GM21526 (cell line): ENCODE results near the gene OR8A1.
A peak's percentile ranks its signal among the peaks of the same experiment; 100 is the strongest.

Experiments
- ATAC-seq: cut with Tn5 transposase; IDR thresholded peaks from one replicate; pipeline ENCODE4 v1.9.1; 2021; ENCODE audit warnings: moderate library complexity; ENCODE audit not compliant: unreplicated experiment, low FRiP score

The OR8A1 gene

DNA sequence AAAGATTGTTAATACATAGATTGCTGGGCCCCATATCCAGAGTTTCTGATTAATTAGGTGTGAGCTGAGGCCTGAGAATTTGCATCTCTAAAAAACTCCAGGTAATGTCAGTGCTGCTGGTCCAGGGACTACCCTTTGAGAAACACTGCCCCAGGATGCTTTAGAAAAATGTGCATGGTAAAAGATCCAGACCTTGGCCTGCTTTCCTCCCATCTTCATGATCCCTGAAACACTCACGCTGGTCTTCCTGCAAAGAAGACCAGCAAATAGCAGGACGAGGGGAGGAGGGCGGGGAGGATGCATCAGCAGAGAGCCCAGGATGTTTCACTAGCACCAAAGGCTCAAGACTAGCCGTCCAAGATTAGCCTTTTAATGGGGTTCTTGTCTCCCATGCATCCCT is at the start of gene OR8A1:
Gene OR8A1, plus strand, starts transcription at position 301 of the 400 bp plus-strand sequence. CDS start 123 bp downstream, outside the sequence.
- ATAC-seq: no peak

DNA sequence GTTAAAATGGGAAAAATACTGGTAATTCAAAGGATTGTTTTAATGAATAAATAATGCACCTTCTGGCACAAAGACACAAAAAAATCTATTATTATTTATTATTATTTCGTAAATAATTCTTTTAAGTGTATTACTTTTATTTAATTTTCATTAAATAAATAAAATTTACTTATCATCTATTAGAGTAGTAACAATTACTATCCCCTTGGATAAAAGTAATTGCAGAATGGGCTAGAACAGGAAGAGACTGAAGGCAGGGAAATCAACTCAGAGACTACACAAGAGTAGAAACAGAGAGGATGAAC is 49.3 kb upstream of the OR8A1 start:
- ATAC-seq: no peak

DNA sequence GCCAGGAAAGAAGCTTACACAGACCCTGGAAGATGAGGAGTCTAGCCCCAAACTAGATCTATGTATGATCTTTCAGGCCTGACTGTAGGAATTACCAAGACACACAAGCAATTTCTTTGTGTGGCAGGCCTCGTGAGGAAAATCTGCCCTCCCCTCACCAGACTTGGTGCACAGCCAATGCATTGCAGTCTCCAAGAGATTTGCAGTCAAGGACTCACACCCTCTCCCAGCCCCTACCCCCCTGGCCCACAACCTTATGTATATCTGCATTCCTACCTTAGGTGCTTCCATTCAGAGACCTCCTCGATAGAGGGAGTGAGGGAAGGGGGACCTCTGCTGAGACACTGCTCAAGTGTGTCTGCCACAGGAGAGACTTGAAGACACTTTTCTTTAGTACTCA is 36.2 kb upstream of the OR8A1 start:
- no peak for ATAC-seq

DNA sequence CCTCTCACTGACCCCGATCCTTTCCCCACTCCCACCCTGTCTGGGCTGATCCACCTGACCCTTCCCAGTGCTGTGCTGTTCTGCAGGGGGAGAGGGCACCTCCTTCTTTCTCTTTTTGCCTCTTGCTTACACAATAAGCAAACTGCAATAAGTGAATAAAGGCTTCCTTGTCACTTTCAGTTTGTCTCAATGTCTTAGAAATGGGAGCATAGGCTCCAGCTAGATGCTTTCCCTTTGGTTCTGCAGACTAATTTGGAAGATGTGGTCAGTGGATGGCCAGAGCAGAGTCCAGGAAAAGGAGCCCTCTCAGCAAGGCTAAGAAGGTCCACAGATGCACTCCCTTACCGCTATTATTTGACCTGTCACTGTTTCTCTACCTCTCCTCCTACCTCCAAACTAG is 35.7 kb upstream of the OR8A1 start:
- no peak for ATAC-seq

- ATAC-seq: no peak
Measured at GRCh38 chr11:124535552-124536232, 34.1 kb upstream of the OR8A1 start.

GRCh38 chr11:124536520-124536919 is 33.3 kb upstream of the OR8A1 start:
- no peak for ATAC-seq

DNA sequence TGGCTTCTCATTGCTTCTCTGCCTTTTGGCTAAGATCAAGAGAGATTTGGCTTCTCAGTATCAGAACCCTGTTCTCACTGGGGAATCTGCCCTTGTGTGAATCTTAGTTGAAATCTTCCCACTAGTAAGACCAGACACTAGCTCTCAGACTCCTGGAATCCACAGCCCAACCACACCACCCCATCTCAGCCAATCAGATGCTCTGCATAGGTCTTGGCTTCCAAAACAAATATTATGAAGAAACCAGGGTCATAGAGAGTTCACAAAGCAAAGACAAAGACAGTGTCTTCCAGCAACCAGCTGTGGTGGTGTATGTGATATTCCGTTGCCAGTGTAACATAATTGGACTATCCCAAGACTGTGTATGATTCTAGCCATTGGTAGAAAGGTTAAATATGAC is 31.8 kb upstream of the OR8A1 start:
- ATAC-seq: no peak

GRCh38 chr11:124541204-124541603 is 28.6 kb upstream of the OR8A1 start:
- ATAC-seq: no peak

GRCh38 chr11:124543145-124543544 is 26.7 kb upstream of the OR8A1 start:
- ATAC-seq: no peak

DNA sequence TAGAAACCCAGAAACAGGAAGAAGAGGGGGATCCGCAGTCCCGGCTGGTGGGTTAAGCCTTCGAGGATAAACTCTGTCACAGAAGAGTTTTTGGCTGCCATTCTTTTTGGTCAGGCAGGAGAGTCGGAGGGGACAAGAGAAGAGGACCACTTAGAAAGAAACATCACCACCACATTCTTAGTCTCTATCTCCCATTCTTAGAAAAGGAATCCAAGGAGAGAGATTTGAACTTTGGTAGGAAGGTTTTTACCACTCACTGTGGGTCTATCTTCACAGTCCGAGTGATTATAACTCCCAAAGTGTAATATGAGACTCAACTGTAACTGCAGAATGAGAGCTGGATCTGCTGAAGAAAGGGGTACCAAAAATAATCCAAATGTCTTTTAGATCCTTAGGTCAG is 26.2 kb upstream of the OR8A1 start, which contains the start of gene OR8B12:
Gene OR8B12, minus strand, starts transcription at position 101 of the 400 bp plus-strand sequence. Its CDS starts 0 bp downstream, at position 101.
- no peak for ATAC-seq

GRCh38 chr11:124551189-124551588 is 18.6 kb upstream of the OR8A1 start:
- ATAC-seq: no peak

DNA sequence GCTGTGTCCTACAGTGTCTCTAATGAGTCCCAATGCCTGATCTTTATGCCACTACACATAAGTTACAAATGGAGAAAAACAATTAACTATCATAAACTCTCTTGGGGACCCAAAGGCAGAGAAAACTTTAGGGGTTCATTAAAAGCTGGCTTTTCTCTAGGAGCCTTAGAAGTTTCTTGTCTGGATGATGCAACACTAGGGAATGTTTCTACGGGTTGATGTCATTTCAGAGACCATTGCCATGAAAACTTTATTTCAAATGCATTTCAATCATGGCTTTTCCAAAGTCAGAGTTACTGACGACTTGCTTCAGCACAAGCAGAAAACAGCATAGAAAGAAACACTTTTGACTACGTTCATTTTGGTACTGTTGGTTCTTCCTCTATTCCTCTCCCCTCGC is 17.8 kb upstream of the OR8A1 start:
- no peak for ATAC-seq

GRCh38 chr11:124556828-124557227 is 13.0 kb upstream of the OR8A1 start:
- no peak for ATAC-seq

DNA sequence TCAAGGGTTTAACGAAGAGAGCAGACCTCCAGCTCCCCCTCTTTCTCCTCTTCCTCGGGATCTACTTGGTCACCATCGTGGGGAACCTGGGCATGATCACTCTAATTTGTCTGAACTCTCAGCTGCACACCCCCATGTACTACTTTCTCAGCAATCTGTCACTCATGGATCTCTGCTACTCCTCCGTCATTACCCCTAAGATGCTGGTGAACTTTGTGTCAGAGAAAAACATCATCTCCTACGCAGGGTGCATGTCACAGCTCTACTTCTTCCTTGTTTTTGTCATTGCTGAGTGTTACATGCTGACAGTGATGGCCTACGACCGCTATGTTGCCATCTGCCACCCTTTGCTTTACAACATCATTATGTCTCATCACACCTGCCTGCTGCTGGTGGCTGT is 363 bp downstream of the OR8A1 start:
- no peak for ATAC-seq

- ATAC-seq: no peak
Measured at GRCh38 chr11:124577716-124578427, 8.1 kb downstream of the OR8A1 start.

DNA sequence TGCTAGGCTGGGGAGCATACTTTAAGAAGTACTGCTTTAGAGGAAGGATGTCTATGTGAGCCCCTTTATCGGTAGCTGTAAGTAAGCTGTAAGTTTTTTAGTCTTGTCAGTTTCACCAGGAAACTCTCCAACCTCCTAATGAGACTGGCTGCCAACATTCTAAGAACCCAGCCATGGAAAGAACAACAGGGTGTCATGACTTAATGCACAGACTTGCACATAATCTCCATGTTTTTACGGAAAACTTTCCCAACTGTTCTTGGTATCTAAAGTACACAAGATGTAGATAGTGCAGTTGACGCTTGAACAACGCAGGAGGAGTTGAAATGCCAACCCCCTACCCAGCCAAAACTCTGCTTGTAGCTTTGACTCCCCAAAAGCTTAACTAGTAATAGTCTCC is 9.0 kb downstream of the OR8A1 start:
- no peak for ATAC-seq

DNA sequence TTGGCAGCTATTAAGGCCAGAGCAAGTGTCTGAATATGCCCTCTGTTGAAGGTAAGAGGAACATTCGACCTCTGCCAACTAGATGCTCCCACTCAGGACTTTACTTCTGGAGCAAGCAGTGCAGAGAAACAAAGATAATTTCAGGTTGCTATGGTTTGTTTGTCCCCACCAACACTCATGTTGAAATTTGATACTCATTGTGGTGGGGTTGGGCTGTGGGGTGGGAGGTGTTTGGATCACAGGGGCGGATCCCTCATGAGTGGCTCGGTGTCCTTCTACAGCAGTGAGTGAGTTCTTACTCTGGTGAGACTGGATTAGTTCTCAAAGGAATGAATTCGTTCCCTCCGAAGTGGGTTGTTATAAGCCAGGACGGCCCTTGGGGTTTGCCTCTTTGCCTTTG is 12.0 kb downstream of the OR8A1 start:
- ATAC-seq: no peak

DNA sequence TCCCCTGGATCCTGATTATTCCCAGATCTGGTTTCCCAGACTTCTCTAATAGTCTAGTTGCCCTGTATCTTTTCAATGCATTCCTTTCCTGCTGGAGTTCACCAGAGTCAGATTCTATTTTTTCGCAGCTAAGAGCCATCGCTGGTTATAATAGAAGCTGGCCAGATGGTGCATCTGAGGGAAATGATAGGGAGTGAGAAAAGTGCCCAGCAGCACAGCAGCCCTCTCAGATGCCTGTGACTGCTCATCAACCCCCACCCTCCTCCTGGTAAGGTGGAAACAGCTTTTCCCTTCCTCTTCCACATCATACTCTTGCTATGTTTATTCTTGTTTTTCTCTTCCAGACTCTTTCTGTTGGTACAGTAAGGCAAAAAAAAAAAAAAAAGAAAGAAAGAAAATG is 12.8 kb downstream of the OR8A1 start:
- ATAC-seq: no peak

GRCh38 chr11:124583781-124584180 is 14.0 kb downstream of the OR8A1 start:
- ATAC-seq: no peak

GRCh38 chr11:124584681-124585372 is 15.0 kb downstream of the OR8A1 start:
- no peak for ATAC-seq

DNA sequence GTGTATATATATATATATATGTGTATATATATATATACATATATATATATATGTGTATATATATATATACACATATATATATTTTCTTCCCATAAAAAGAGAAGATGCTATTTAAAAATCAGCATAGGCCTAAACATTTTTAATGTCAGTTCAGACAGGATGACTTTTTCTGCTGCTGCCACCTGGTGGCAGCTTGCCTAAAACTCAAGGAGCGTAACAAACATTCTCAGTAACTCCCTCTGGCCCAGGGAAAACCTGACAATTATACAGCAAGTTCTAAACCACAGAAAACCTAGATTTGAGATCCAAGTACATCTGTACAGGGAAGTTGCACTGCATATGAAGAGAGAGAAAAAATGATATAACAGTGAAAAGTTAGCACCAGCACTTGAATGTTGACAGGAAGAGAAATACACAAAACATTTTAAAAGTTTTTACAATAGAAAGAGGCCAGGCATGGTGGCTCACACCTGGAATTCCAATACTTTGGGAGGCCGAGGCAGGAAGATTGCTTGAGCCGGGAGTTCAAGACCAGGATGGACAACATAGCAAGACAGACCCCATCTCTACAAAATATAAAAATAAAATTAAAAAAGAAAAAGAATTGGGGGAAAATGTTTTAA is 16.6 kb downstream of the OR8A1 start:
- peak; percentile 82 for ATAC-seq
